Gastrocnemius medialis (tissue), 4 donors: ENCODE measurements around the gene GCSAM. TPM values are rescaled to one million over a fixed set of nuclear protein-coding genes. Genes with fewer than 3 reads are reported as not detected.

Experiments used
- ATAC-seq, 2 donors: fragments of 150-250 bp; one replicate each; pipeline ENCODE4 v1.9.1; 2016
- DNase-seq, 2 donors: peaks; one replicate each; pipeline ENCODE4 v3.0.0-alpha.2; 2019
- H3K27ac ChIP-seq, 4 donors: fragments of 200-600 bp; sonication (generic); 1 replicate in 1 of 4; 2 replicates in 3 of 4; pipeline ENCODE4 v1.5.1; 2016 to 2018; ENCODE audit warnings: mild to moderate bottlenecking in 2 of 4, moderate library complexity in 1 of 4
- H3K27me3 ChIP-seq, 3 donors: fragments of 200-600 bp; sonication (generic) in 2 of 3; 1 replicate in 1 of 3; 2 replicates in 2 of 3; pipeline versions ENCODE4 v1.5.1 to v1.6.0; 2016 to 2019; ENCODE audit warnings: mild to moderate bottlenecking in 1 of 3, moderate library complexity in 1 of 3
- H3K36me3 ChIP-seq, 2 donors: fragments of 200-600 bp; sonication (generic) in 1 of 2; one replicate each; pipeline ENCODE4 v1.5.1; 2017 to 2018
- H3K4me1 ChIP-seq, 2 donors: fragments of 200-600 bp; sonication (generic) in 1 of 2; one replicate each; pipeline ENCODE4 v1.5.1; 2016 to 2017; ENCODE audit warnings: mild to moderate bottlenecking in 2 of 2
- H3K4me3 ChIP-seq, 4 donors: fragments of 200-600 bp; sonication (generic) in 3 of 4; 1 replicate in 1 of 4; 2 replicates in 3 of 4; pipeline ENCODE4 v1.5.1; 2016 to 2019; ENCODE audit warnings: mild to moderate bottlenecking in 2 of 4
- H3K9me3 ChIP-seq, 3 donors: fragments of 200-600 bp; sonication (generic) in 2 of 3; 1 replicate in 1 of 3; 2 replicates in 2 of 3; pipeline ENCODE4 v1.5.1; 2016 to 2019
- CTCF ChIP-seq, 5 experiments: fragments of 450-650 bp in 3 of 5; fragments of 200-600 bp in 2 of 5; sonication (generic) in 2 of 5; IDR thresholded peaks in 4 of 5; conservative IDR thresholded peaks in 1 of 5; 1 replicate in 4 of 5; 2 replicates in 1 of 5; pipeline ENCODE4 v1.5.1; 2016 to 2019; ENCODE audit warnings: antibody characterized with exemption in 5 of 5, mild to moderate bottlenecking in 3 of 5, moderate library complexity in 3 of 5
- POLR2A ChIP-seq, 2 donors: fragments of 450-650 bp; IDR thresholded peaks; one replicate each; pipeline ENCODE4 v1.6.1; 2017; ENCODE audit warnings: antibody characterized with exemption in 2 of 2, mild to moderate bottlenecking in 2 of 2, moderate library complexity in 2 of 2
- in situ Hi-C, 4 donors: fragments of 200-750 bp; cut with MboI; loops; one replicate each; pipeline versions ENCODE4 v1.15.0 to v1.8.0; 2017; ENCODE audit warnings: low sequenced_read_pairs in 4 of 4
- intact Hi-C: fragments of 100-400 bp; cut with DNase I; formaldehyde crosslinking; loops from one replicate; pipeline ENCODE4 v1.15.1; 2023; ENCODE audit warnings: low total_unique reads
- total RNA-seq, 4 donors: library from RNA; depleted of rRNA; stranded (reverse); fragments of >200 nt; gene quantifications; one replicate each; pipeline versions ENCODE4 v1.1.0 to v1.2.3, GENCODE V29; 2016

GCSAM gene
- total RNA-seq, 4 donors from 2014 or later: not detected

- H3K4me1 ChIP-seq: no peaks in the 10 kb centered on the region
- no peaks in the 10 kb centered on the region for H3K36me3 ChIP-seq
- DNase-seq (no peak), ATAC-seq (no peak)
- H3K27me3 ChIP-seq: no peaks in the 10 kb centered on the region
- intact Hi-C loops: no loop called here
- no peak overlapping the region for H3K27ac ChIP-seq
- TF ChIP-seq POLR2A (IDR thresholded peaks at IDR 0.05) (no peak), CTCF (IDR thresholded peaks at IDR 0.05 in 4 of 5, conservative IDR thresholded peaks at IDR 0.05 in 1 of 5) (no peak)
- no peak overlapping the region for H3K4me3 ChIP-seq
- H3K9me3 ChIP-seq: no peaks in the 10 kb centered on the region
- in situ Hi-C loops: loop anchor here in 1 of 4 donors (25.0 kb wide), 1 partner anchor 371 kb away; no protein-coding TSS in a partner anchor
Observed at GRCh38 chr3:112141293-112141692, 8.2 kb upstream of the GCSAM start.

- Histone ChIP-seq H3K36me3 (no peaks in the 10 kb centered on the region), H3K27me3 (no peaks in the 10 kb centered on the region), H3K9me3 (no peaks in the 10 kb centered on the region), H3K4me3 (no peak overlapping the region), H3K4me1 (no peaks in the 10 kb centered on the region), H3K27ac (no peak overlapping the region)
- DNase-seq (no peak), ATAC-seq (no peak)
- in situ Hi-C loops: loop anchor here in 1 of 4 donors (25.0 kb wide), 1 partner anchor 372 kb away; no protein-coding TSS in a partner anchor
- intact Hi-C loops: no loop called here
- TF ChIP-seq POLR2A (IDR thresholded peaks at IDR 0.05): no peak
Observed at GRCh38 chr3:112140584-112140983, 7.5 kb upstream of the GCSAM start.

GRCh38 chr3:112138219-112138969, 5.3 kb upstream of the GCSAM start:
- ATAC-seq: no peak
- H3K4me1 ChIP-seq: no peaks in the 10 kb centered on the region
- H3K27ac ChIP-seq: no peak overlapping the region
- TF ChIP-seq CTCF (IDR thresholded peaks at IDR 0.05 in 4 of 5, conservative IDR thresholded peaks at IDR 0.05 in 1 of 5) (no peak), POLR2A (IDR thresholded peaks at IDR 0.05) (no peak)
- no peaks in the 10 kb centered on the region for H3K36me3 ChIP-seq
- in situ Hi-C loops (loop anchor here in 1 of 4 donors (25.0 kb wide), 1 partner anchor 374 kb away; no protein-coding TSS in a partner anchor), intact Hi-C loops (no loop called here)
- H3K27me3 ChIP-seq: no peaks in the 10 kb centered on the region
- H3K9me3 ChIP-seq: no peaks in the 10 kb centered on the region
- DNase-seq: no peak
- no peak overlapping the region for H3K4me3 ChIP-seq

- Histone ChIP-seq H3K36me3 (no peaks in the 10 kb centered on the region), H3K9me3 (no peaks in the 10 kb centered on the region), H3K27ac (no peak overlapping the region), H3K4me1 (no peaks in the 10 kb centered on the region), H3K27me3 (no peaks in the 10 kb centered on the region), H3K4me3 (no peak overlapping the region)
- TF ChIP-seq POLR2A (IDR thresholded peaks at IDR 0.05): no peak
- no peak for TF ChIP-seq CTCF (IDR thresholded peaks at IDR 0.05 in 4 of 5, conservative IDR thresholded peaks at IDR 0.05 in 1 of 5)
- in situ Hi-C loops (loop anchor here in 1 of 4 donors (25.0 kb wide), 1 partner anchor 375 kb away; no protein-coding TSS in a partner anchor), intact Hi-C loops (no loop called here)
- DNase-seq: no peak
- no peak for ATAC-seq
Observed at GRCh38 chr3:112137781-112138180, 4.7 kb upstream of the GCSAM start.

- Histone ChIP-seq H3K27me3 (no peaks in the 10 kb centered on the region), H3K27ac (no peak overlapping the region), H3K36me3 (no peaks in the 10 kb centered on the region), H3K4me3 (no peak overlapping the region), H3K9me3 (no peaks in the 10 kb centered on the region), H3K4me1 (no peaks in the 10 kb centered on the region)
- intact Hi-C loops (no loop called here), in situ Hi-C loops (loop anchor here in 1 of 4 donors (25.0 kb wide), 1 partner anchor 375 kb away; no protein-coding TSS in a partner anchor)
- ATAC-seq (no peak), DNase-seq (no peak)
- TF ChIP-seq CTCF (IDR thresholded peaks at IDR 0.05 in 4 of 5, conservative IDR thresholded peaks at IDR 0.05 in 1 of 5) (peak in 1 of 5 experiments; percentile 14), POLR2A (IDR thresholded peaks at IDR 0.05) (no peak)
Observed at GRCh38 chr3:112136959-112137693, 4.1 kb upstream of the GCSAM start.
